GM12878 (cell line): ENCODE measurements around the gene SSBP4. TPM values are rescaled to one million over a fixed set of nuclear protein-coding genes. Genes with fewer than 3 reads are reported as not detected.
A peak's percentile ranks its signal among the peaks of the same experiment; 100 is the strongest.

Experiments
- ATAC-seq: fragments of 200-7000 bp; cut with Tn5 transposase; 3 replicates; pipeline ENCODE4 v1.9.1; 2020; ENCODE audit warnings: mild to moderate bottlenecking, moderate library complexity
- BruUV-seq: library from RNA; stranded (reverse); fragments of 400-500 nt; replicated peaks from 2 replicates; lab custom pipeline; 2021; lab: Mats Ljungman, UMichigan
- CTCF ChIA-PET: fragments of 300-600 bp; sonication (Branson Sonifier 250); formaldehyde crosslinking; extraction: SDS; loops from one replicate; lab custom pipeline; 2021; ENCODE audit warnings: inconsistent platforms; lab: Yijun Ruan, JAX
- POLR2A ChIA-PET: fragments of 350-600 bp; formaldehyde crosslinking; extraction: SDS; loops from one replicate; lab custom pipeline; 2021; ENCODE audit warnings: inconsistent platforms; lab: Charles Lee
- RAD21 ChIA-PET: fragments of 300-600 bp; sonication (Branson Sonifier 250); formaldehyde crosslinking; loops from one replicate; lab custom pipeline; 2023; ENCODE audit warnings: antibody characterized with exemption; ENCODE audit not compliant: unreplicated experiment; lab: Charles Lee
- SMC1A ChIA-PET: fragments of 300-600 bp; sonication (Branson Sonifier 250); formaldehyde crosslinking; loops from one replicate; lab custom pipeline; 2023; ENCODE audit not compliant: unreplicated experiment, uncharacterized antibody; lab: Charles Lee
- DNase-seq: peaks from one replicate; pipeline ENCODE4 v3.0.0-alpha.2; 2011; ENCODE audit warnings: low read depth, low spot score
- FAIRE-seq: peaks from 3 replicates; lab custom pipeline; 2011; peaks lifted over from hg19 to GRCh38; lab: Jason Lieb, UNC
- H2AFZ ChIP-seq: 2 replicates; pipeline ENCODE4 v1.6.0; 2011; ENCODE audit warnings: low read depth, low read length, control low read depth; ENCODE audit not compliant: control insufficient read depth
- H3K27ac ChIP-seq: 2 replicates; pipeline ENCODE4 v1.5.1; 2011; ENCODE audit warnings: control low read depth; ENCODE audit not compliant: control insufficient read depth, insufficient read depth
- H3K27me3 ChIP-seq, 2 experiments: replicated peaks in 1 of 2; 2 replicates each; pipeline versions ENCODE4 v1.6.0 to v1.6.1; 2011; ENCODE audit warnings: low read length in 1 of 2; ENCODE audit not compliant: control insufficient read depth in 2 of 2, insufficient read depth in 2 of 2
- H3K36me3 ChIP-seq, 2 experiments: 2 replicates each; pipeline ENCODE4 v1.5.1; 2011; ENCODE audit warnings: low read length in 1 of 2; ENCODE audit not compliant: control insufficient read depth in 2 of 2, insufficient read depth in 2 of 2
- H3K4me1 ChIP-seq: 2 replicates; pipeline ENCODE4 v1.6.1; 2011; ENCODE audit warnings: mild to moderate bottlenecking, low read length, moderate library complexity, mixed read lengths; ENCODE audit not compliant: control insufficient read depth, insufficient read depth
- H3K4me2 ChIP-seq: 2 replicates; pipeline ENCODE4 v1.6.0; 2011; ENCODE audit warnings: control low read depth; ENCODE audit not compliant: control insufficient read depth, insufficient read depth
- H3K4me3 ChIP-seq: fragments of 200-600 bp; sonication (generic); 2 replicates; pipeline ENCODE4 v1.5.1; 2016
- H3K79me2 ChIP-seq: 2 replicates; pipeline ENCODE4 v1.6.0; 2011; ENCODE audit warnings: low read length; ENCODE audit not compliant: control insufficient read depth, insufficient read depth
- H3K9ac ChIP-seq: 2 replicates; pipeline ENCODE4 v1.8.0; 2011; ENCODE audit warnings: low read length, control low read depth, mixed read lengths; ENCODE audit not compliant: control insufficient read depth, insufficient read depth
- H3K9me3 ChIP-seq: replicated peaks from 3 replicates; pipeline ENCODE4 v1.5.1; 2011; ENCODE audit warnings: mild to moderate bottlenecking, low read length; ENCODE audit not compliant: control insufficient read depth, insufficient read depth
- H4K20me1 ChIP-seq: 2 replicates; pipeline ENCODE4 v1.6.0; 2011; ENCODE audit not compliant: control insufficient read depth, insufficient read depth
- ATF7 ChIP-seq: fragments of 450-650 bp; IDR thresholded peaks from 2 replicates; pipeline ENCODE4 v1.6.1; 2016; ENCODE audit warnings: low read depth, mild to moderate bottlenecking
- CREM ChIP-seq: IDR thresholded peaks from 2 replicates; pipeline ENCODE4 v1.6.1; 2014; ENCODE audit warnings: antibody characterized with exemption, low read depth
- E2F4 ChIP-seq: IDR thresholded peaks from 2 replicates; pipeline ENCODE4 v1.6.1; 2012; ENCODE audit warnings: low read depth, low read length, improper control_type of control experiment
- EZH2 ChIP-seq: IDR thresholded peaks from 2 replicates; pipeline ENCODE4 v1.6.1; 2012; ENCODE audit warnings: low read depth, mild to moderate bottlenecking, control low read depth, inconsistent platforms, low read length, borderline replicate concordance; ENCODE audit not compliant: control insufficient read depth
- FOS ChIP-seq: IDR thresholded peaks from 3 replicates; pipeline ENCODE4 v1.6.1; 2011; ENCODE audit warnings: borderline replicate concordance; ENCODE audit not compliant: insufficient read length; ENCODE audit errors: extremely low read depth
- HDGF ChIP-seq: fragments of 450-650 bp; IDR thresholded peaks from 2 replicates; pipeline ENCODE4 v1.6.1; 2016; ENCODE audit warnings: antibody characterized with exemption
- NBN ChIP-seq: fragments of 450-650 bp; IDR thresholded peaks from 2 replicates; pipeline ENCODE4 v1.6.1; 2016
- NR2F1 ChIP-seq: fragments of 450-650 bp; conservative IDR thresholded peaks from 2 replicates; pipeline ENCODE4 v1.6.1; 2017; ENCODE audit warnings: mild to moderate bottlenecking
- RUNX3 ChIP-seq: IDR thresholded peaks from 2 replicates; pipeline ENCODE4 v1.6.1; 2012; ENCODE audit warnings: low read length, inconsistent platforms
- SP1 ChIP-seq: IDR thresholded peaks from one replicate; pipeline ENCODE4 v1.6.1; 2011; ENCODE audit warnings: low read depth, low read length
- ZBTB4 ChIP-seq: fragments of 450-650 bp; formaldehyde crosslinking; IDR thresholded peaks from 2 replicates; pipeline ENCODE4 v1.4.0; 2022; ENCODE audit warnings: mild to moderate bottlenecking, moderate library complexity
- ZBTB40 ChIP-seq: fragments of 450-650 bp; IDR thresholded peaks from 2 replicates; pipeline ENCODE4 v1.6.1; 2016; ENCODE audit warnings: mild to moderate bottlenecking, moderate library complexity, borderline replicate concordance
- ZNF622 ChIP-seq: fragments of 450-650 bp; IDR thresholded peaks from 2 replicates; pipeline ENCODE4 v1.6.1; 2017; ENCODE audit warnings: mild to moderate bottlenecking, inconsistent platforms
- WGBS: methylation state at CpG from one replicate; pipeline ENCODE4 v1.1.6; 2016; ENCODE audit warnings: low lambda C conversion rate; ENCODE audit not compliant: insufficient replicate concordance, insufficient coverage; ENCODE audit errors: missing lambda C conversion rate; 5-methylcytosine and 5-hydroxymethylcytosine counted together
- in situ Hi-C: fragments of 300-500 bp; cut with MboI; formaldehyde crosslinking; loops from 9 replicates; pipeline ENCODE4 v1.14.3; 2018; ENCODE audit warnings: mixed read lengths
- intact Hi-C: fragments of 100-400 bp; cut with micrococcal nuclease; formaldehyde crosslinking; loops from one replicate; pipeline ENCODE4 v1.14.2; 2022; ENCODE audit not compliant: unreplicated experiment
- polyA plus RNA-seq, 11 experiments: library from polyadenylated mRNA; depleted of rRNA in 4 of 11; unstranded in 6 of 11; stranded (reverse) in 5 of 11; fragments of >200 nt; fragmentation: Nextera tagmentation in 4 of 11; fragmentation: Illumina TruSeq in 1 of 11; extraction: Ambion mirVana in 4 of 11; extraction: Trizol in 1 of 11; gene quantifications; 1 replicate in 1 of 11; 2 replicates in 10 of 11; pipeline versions ENCODE4 v1.2.1 to v1.2.3, GENCODE V29; 2011 to 2016; ENCODE audit warnings: inconsistent platforms in 2 of 11, missing spikeins in 2 of 11, low read depth in 1 of 11
- total RNA-seq, 4 experiments: library from RNA; depleted of rRNA in 3 of 4; stranded (reverse); fragments of >200 nt in 3 of 4; fragmentation: Illumina TruSeq in 1 of 4; extraction: Trizol in 1 of 4; gene quantifications; 2 replicates each; pipeline versions ENCODE4 v1.2.1 to v1.2.3, GENCODE V29; 2013 to 2021

The SSBP4 gene
- total and polyA plus RNA-seq, 10 of the 15 experiments (the other 5 are each of a cell fraction or from before 2014, with no cell fraction given) = 0.37 to 150 (median 38.9) TPM

- peaks cover 5% of the 10 kb centered on the region for H3K79me2 ChIP-seq
- FAIRE-seq (peak; percentile 88), ATAC-seq (peak; percentile 20), DNase-seq (no peak)
- no peaks in the 10 kb centered on the region for H3K9me3 ChIP-seq
- H3K27me3 ChIP-seq = no peaks in the 10 kb centered on the region
- no peaks in the 10 kb centered on the region for H3K36me3 ChIP-seq
- peaks cover 47% of the 10 kb centered on the region for H3K4me1 ChIP-seq
- H2AFZ ChIP-seq = peak overlapping the region; percentile 34
- CTCF ChIA-PET = interaction anchor here (0.8 to 8.8 kb wide), 19 partner anchors 13 to 254 kb away, joined by 3 to 88 read pairs (median 6); partner anchors contain the start of genes GDF15 and JUND
- POLR2A ChIA-PET = interaction anchor here (0.5 to 2.0 kb wide), 8 partner anchors 11 to 134 kb away, joined by 3 to 26 read pairs (median 3); partner anchors contain the start of genes JUND and LSM4
- in situ Hi-C loops = no loop called here
- no TSS peak for BruUV-seq
- H3K4me2 ChIP-seq = peak overlapping the region; percentile 56
- SMC1A ChIA-PET = interaction anchor here (0.6 to 6.6 kb wide), 11 partner anchors 13 to 135 kb away, joined by 3 to 60 read pairs (median 4); no protein-coding TSS in a partner anchor
- H3K27ac ChIP-seq = peak overlapping the region; percentile 66
- peak overlapping the region; percentile 59; the same call in 1 of the 2 replicates for H3K4me3 ChIP-seq
- H4K20me1 ChIP-seq = no peaks in the 10 kb centered on the region
- H3K9ac ChIP-seq = peak overlapping the region; percentile 51
- RAD21 ChIA-PET = interaction anchor here (0.9 to 6.5 kb wide), 15 partner anchors 13 to 302 kb away, joined by 3 to 63 read pairs (median 4); partner anchors contain the start of gene GDF15
- intact Hi-C loops = loop anchor here (10.0 kb wide), 1 partner anchor 210 kb away; the partner anchor contains the start of gene RAB3A
- WGBS = 15% methylated on average over 11 of the region's 11 CpGs
- TF ChIP-seq HDGF (peak; percentile 80; the same call in 1 of the 2 replicates), NR2F1 (peak; percentile 59), ZBTB40 (no peak), FOS (no peak), CREM (no peak), ATF7 (peak; percentile 43), EZH2 (no peak), SP1 (peak; percentile 16), RUNX3 (peak; percentile 63), NBN (peak; percentile 49; the same call in 1 of the 2 replicates), E2F4 (no peak), ZBTB4 (CRISPR knock-in tag) (no peak), ZNF622 (no peak)
Observed at GRCh38 chr19:18414504-18415177, 4.6 kb upstream of the SSBP4 start.
